Stromal cell of bone marrow (primary cell): Measurements from ENCODE around the gene PCDHA1.

Experiments
- DNase-seq: peaks from one replicate; pipeline ENCODE4 v3.0.0-alpha.2; 2012; ENCODE audit warnings: low read depth

PCDHA1 gene

GRCh38 chr5:140988608-140989007 lies 202.7 kb downstream of the PCDHA1 start:
- DNase-seq: no peak

DNA sequence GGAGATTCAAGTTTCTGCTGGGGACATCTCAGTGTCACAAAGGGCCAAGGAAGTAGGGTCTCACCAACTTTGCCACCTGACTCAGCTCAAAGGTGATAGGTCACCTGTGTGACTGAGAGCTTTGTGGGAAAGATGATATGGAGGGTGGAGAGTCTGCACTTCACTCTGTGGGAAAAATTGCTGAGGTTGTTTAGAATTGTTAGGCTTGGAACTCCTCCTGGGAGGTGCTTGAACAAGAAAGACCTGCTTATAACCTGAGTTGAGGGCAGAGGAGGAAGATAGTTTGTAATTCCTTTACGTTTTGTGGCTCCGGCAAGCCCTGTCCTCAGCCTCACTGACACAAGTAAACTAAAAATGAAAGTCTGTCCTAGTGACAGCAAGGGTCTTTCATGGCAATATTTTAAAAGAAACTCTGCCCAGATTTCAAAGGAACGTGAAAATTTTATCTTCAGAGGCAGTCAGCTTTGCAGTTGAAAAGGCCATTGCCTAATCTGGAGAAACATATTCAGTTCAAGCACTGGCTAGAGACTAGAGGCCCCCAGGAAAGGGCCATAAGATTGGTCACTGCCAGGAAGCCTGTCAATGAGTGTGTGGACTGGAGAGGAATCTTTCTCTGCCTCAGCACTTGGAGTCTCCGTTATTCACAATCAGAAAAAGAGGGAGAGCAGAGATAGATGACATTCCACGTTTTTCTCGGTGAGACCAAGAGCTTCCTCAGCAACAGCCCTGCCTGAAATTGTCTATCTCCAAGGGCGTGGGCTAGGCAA lies 203.5 kb downstream of the PCDHA1 start:
- no peak for DNase-seq

DNA sequence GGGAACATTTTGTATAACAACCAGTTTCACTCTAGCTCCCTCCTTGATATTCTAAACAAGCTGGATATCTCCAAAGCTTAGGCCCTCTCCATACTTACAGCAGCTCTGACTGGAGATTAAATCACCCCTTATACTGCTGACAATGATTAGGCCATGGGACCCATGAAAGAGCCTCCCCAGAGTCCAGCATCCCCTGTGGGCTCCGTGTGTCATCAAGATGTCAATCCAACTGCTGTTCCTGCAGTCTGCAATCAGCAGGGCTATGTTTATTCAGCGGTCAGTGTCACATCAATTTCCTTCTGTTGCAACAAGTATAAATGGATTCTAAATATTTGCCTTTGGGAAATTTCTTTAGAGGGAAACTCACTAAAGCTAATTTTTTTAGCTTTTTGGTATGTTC lies 206.9 kb downstream of the PCDHA1 start:
- no peak for DNase-seq

GRCh38 chr5:140996060-140996459 lies 210.1 kb downstream of the PCDHA1 start:
- no peak for DNase-seq

DNA sequence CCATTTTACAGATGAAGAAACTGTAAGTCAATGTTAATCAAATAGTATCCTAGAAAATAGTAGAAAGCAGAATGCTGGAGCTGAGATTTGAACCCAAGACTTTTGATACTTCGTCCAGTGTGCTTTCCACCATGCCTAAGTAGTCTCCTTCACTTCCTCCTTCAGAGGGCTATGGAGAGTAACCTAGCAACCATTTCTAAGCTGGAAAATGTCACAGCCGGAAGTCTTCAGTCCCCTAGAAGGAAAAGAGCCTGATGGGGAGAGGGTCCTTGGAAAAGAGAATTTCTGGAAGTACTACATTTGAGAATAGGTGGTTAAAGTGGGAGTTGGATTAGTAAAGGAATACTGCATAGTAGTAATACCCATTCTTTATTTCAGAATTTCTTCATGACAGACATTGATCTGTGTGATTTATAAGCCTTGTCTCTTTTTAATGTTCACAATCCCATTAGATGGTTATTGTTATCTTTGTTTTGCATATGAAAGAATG lies 213.0 kb downstream of the PCDHA1 start:
- DNase-seq: no peak

DNA sequence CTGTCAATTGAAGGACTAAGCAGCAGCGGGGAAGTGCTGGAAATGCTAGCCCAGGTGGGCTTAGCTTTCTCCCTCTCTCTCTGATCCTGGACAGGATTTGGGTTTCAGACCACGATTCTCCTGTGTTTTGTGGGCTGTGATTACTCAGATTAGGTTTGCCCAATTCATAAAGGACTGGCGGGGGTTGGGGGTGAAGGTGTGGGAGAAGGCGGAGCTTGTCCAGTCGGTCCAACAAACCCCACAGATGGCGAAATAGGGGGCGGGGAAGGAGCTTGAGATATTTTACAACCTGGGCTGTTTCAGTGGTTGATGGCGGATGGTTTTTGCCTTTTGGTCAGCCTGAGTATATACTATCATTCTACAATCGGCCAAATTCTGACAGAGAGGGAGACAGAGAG lies 215.5 kb downstream of the PCDHA1 start:
- no peak for DNase-seq

DNA sequence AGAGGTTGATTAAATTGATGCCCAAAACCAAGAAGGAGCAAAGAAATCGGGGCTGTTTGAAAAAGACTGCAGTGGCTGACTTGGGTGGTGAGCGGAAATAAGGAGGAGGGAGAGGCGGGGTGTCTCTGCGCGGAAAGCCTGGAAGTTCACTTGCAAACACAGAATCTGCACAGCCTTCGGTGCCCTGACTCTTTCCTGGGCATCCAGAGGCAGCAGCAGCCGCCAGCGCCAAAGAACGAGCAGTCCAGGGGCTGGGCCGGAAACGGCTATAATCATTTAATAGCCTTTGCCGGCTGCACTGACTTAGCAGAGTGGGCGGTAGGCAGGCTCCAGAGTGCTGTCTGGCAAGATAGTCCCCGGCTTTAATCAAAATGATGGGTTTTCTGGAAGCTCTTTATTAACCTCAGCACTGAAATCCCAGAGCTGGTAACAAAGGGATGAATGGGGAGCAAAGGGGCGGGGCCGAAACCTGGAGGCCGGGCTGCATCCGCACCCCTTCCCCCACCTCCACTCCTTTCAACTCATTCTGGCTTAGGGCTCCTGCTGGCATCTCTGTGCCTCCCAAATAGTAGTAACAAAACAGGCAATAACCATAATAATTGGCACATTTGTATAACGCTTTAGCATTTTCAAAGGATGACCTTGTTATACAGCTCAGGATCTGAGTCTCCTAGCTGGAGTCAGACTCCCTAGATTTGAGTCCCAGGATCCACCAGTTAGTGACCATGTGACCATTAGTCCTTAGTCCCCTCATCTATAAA lies 216.1 kb downstream of the PCDHA1 start:
- DNase-seq: no peak

DNA sequence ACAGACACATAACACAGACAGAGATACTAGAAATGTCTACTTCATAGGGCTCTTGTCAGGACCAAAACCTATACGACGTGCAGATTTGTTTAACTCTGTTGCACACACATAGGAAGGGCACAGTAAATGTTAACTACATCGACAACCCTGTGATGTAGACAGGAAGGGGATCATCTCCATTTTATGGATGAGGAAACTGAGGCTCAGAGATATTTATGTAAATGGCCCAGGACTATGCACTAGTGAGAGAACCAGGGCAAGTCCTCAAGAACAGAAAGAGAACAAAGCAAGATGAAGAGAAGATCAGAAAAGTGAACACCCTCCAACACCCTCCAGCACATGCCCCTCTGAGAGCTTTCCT lies 216.6 kb downstream of the PCDHA1 start:
- DNase-seq: no peak

DNA sequence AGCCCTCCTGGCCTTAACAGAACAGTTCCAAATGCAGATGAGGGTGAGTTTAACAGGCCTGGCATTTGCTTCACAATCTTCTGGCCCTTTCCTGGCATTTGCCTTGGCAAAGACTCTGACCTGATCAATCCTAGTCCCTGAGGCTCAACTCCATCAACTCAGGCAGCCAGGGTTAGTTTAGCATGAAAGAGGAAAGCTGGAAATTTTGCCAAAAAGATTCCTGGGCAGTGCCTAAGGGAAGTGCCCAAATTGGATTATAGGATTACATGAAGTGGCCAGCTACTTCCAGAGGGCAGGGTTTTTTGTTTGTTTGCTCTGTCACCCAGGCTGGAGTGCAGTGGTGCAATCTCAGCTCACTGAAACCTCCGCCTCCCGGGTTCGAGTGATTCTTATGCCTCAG lies 217.1 kb downstream of the PCDHA1 start:
- DNase-seq: no peak

DNA sequence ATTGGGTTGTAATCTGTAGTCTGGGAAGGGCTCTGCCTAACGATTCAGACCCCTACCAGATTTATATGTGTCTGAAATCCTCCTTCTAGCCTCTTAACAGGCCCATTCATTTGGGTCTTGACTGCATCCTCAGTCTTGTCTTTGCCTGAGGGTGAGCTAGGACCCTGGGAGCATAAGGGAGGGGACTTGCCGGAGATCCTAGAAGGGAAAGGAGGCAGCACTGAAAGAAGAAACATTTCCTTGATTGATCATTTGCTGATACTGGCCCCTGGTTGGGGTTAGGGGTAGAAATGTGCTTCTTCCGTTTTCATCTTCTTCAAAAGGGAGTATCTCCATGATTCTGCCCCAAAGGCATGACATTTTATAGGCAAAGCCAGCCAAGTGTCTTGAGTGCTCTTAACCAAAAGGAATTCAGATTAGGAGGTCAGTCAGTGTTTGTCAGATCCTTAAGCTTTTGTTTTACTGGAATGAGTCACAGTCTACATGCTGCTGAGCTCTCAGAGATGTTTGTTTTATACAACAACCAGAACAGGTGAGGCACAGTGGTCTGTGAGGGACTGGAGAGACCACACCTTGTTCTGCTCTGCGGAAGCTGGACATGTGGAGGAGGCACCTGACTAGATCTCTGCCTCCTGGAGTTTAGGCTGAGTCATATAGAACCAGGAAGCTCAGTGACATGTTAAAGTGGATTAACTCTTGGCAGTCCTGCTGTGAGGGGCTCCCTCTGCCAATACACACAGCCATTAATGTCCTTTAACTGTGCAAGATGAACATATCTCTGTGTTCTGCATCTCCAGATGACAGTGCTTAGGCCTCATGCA lies 218.1 kb downstream of the PCDHA1 start:
- DNase-seq: no peak

GRCh38 chr5:141007791-141008190 lies 221.9 kb downstream of the PCDHA1 start:
- no peak for DNase-seq

DNA sequence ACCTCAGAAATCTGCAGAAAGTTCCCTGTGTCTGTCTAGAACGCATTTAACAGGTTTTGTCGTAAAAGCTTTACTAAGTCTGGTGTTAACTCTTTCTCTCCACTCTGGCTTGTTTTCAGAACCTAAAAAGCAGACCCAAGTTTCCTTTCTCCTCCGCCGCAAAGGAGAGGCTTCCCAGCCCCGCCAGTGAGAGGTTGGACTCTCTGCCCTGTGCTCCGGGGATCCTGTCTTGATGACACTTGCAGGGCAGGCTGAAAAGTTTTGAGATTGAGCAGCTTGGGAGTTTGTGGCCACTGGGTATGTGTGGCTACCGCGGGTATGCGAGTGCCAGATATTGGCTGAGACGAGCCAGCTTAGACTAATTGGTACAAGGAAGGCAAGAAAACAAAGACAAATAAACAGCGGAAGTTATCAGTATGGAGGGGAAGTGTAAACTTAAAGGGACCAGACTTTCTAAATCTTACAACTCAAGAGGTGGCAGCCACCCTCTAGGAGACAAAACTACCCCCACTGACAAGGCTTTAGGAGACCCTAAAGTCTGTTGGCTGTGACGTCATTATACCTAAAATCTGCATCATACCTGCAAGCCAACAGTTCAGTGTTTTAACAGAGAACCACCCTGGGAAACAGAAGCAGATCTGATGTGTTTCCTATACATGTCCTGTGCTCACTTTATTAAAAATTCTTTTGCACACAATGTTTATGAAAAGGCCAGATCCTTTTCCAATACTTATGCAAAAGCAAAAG lies 224.3 kb downstream of the PCDHA1 start:
- no peak for DNase-seq

GRCh38 chr5:141017943-141018342 lies 232.0 kb downstream of the PCDHA1 start:
- DNase-seq: no peak

DNA sequence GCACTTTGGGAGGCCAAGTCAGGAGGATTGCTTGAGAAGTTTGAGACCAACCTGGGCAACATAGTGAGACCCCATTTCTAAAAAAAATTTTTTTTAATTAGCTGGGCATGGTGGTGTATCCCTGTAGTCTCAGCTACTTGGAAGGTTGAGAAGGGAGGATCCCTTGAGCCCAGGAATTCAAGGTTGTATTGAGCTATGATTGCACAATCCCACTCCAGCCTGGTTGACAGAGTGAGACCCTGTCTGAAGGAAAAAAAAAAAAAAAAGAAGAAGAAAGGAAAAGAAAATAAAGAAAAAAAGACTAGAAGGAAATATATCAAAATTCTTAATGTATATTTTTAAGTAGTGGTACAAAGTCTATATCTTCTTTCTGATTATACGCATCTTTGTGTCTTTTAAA lies 236.4 kb downstream of the PCDHA1 start:
- no peak for DNase-seq

- DNase-seq: no peak
Measured at GRCh38 chr5:141031006-141031405, 245.1 kb downstream of the PCDHA1 start.

GRCh38 chr5:141032626-141033025 lies 246.7 kb downstream of the PCDHA1 start:
- no peak for DNase-seq

DNA sequence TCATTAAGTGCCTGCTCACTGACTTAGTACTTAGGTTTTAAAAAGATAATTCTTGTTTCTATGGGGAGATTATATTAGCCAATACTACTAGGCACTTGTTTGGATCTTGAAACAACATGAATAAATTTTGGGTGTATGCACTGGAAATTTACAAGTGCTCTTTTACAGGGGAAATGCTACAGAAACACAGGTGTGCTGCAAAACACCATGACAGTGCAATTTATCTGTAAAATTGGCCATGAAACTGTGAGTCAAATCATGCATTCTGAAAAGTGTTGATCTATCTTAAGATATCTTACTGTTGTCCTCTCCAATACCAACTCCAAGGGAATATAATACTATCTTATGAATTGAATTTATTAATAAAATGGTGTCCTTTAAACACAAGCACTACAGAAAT lies 253.1 kb downstream of the PCDHA1 start:
- DNase-seq: no peak

DNA sequence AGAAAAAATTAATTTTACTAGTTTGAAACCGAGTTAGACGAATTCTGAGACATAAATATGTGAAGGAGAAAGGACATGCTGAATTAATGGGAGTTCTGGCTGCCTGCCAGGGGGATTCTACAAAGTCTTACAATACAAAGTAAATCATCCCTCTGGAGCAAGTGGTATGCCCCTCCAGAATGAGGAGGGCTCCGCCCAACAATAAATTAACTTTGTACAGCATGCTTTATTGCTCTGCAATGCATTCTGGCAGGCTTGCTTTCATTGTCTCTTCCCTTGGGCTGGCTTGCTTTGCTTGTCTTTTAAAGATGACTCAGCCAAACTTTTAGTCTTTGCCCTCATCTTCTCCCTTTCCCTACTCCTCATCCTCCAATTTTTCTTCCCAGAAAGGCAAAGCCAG lies 253.6 kb downstream of the PCDHA1 start:
- no peak for DNase-seq

DNA sequence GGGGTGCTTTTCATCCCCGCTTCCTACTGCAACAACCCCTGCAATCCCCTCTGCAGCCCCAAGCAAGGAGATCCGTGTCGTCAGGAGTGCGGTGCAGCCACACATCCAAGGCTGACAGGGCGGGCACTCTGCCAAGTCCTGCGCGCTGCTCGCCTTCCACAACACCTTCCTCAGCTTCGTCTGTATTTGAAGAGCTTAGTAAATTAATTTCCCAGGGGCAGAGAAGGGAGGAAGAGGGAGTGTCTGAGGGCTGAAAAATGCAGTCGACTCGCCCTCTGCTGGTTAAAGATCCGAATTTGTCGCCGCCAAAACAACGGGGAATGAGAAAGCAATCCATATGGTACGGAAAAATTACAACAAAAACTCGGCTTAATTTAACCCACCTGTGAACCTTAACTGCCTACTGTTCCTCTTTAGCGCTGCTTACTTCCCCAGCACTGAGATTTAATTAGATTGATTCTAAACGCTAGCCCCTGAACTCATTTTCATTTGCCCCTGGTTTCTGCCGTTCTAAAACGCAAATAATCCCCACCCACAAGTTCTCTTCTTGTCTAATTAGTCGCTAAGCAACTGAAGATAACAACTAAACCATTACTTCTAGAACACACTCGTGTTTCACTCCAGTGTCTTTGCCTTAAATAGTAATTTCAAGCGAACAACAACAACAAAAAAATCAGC lies 254.3 kb downstream of the PCDHA1 start:
- DNase-seq: no peak

- DNase-seq: peak; percentile 31
Measured at GRCh38 chr5:141040771-141041426, 255.0 kb downstream of the PCDHA1 start.

- no peak for DNase-seq
Measured at GRCh38 chr5:141041427-141041785, 255.5 kb downstream of the PCDHA1 start.
